Skeletal muscle tissue (tissue), 4 donors: ENCODE data around the gene TAF12. TPM values are rescaled to one million over a fixed set of nuclear protein-coding genes. Genes with fewer than 3 reads are reported as not detected.
A peak's percentile ranks its signal among the peaks of the same experiment; 100 is the strongest.
"Not testable (repeated sequence)": the region's sequence is repeated elsewhere in the genome, so short reads cannot be mapped to it uniquely, and the experiment has no call there.

Experiments
- H3K27ac ChIP-seq: one replicate; pipeline ENCODE4 v1.7.0; 2013; ENCODE audit warnings: mild to moderate bottlenecking, low read depth, low read length, inconsistent platforms
- H3K27me3 ChIP-seq, 3 donors: one replicate each; pipeline ENCODE4 v1.7.0; 2013; ENCODE audit warnings: low read length in 3 of 3; ENCODE audit not compliant: control insufficient read depth in 3 of 3, insufficient read depth in 3 of 3
- H3K36me3 ChIP-seq, 3 donors: one replicate each; pipeline ENCODE4 v1.7.0; 2013; ENCODE audit warnings: low read length in 3 of 3; ENCODE audit not compliant: control insufficient read depth in 3 of 3, insufficient read depth in 3 of 3
- H3K4me1 ChIP-seq, 3 donors: one replicate each; pipeline ENCODE4 v1.7.0; 2013; ENCODE audit warnings: low read length in 3 of 3, mild to moderate bottlenecking in 3 of 3; ENCODE audit not compliant: control insufficient read depth in 3 of 3, insufficient read depth in 3 of 3
- H3K4me3 ChIP-seq, 3 donors: one replicate each; pipeline ENCODE4 v1.7.0; 2013; ENCODE audit warnings: low read length in 3 of 3
- H3K9ac ChIP-seq, 3 donors: one replicate each; pipeline ENCODE4 v1.7.0; 2013; ENCODE audit warnings: low read length in 3 of 3, mild to moderate bottlenecking in 3 of 3, moderate library complexity in 2 of 3, low read depth in 1 of 3
- H3K9me3 ChIP-seq, 3 donors: one replicate each; pipeline ENCODE4 v1.7.0; 2013; ENCODE audit warnings: low read length in 3 of 3; ENCODE audit not compliant: control insufficient read depth in 3 of 3
- total RNA-seq: library from RNA; depleted of rRNA; stranded (reverse); fragments of >200 nt; gene quantifications from one replicate; pipeline ENCODE4 v1.2.3, GENCODE V29; 2014
- donor health status: Osteomylitis.

The TAF12 gene
- total RNA-seq, 1 donor from 2014 or later, result 32.9 TPM

DNA sequence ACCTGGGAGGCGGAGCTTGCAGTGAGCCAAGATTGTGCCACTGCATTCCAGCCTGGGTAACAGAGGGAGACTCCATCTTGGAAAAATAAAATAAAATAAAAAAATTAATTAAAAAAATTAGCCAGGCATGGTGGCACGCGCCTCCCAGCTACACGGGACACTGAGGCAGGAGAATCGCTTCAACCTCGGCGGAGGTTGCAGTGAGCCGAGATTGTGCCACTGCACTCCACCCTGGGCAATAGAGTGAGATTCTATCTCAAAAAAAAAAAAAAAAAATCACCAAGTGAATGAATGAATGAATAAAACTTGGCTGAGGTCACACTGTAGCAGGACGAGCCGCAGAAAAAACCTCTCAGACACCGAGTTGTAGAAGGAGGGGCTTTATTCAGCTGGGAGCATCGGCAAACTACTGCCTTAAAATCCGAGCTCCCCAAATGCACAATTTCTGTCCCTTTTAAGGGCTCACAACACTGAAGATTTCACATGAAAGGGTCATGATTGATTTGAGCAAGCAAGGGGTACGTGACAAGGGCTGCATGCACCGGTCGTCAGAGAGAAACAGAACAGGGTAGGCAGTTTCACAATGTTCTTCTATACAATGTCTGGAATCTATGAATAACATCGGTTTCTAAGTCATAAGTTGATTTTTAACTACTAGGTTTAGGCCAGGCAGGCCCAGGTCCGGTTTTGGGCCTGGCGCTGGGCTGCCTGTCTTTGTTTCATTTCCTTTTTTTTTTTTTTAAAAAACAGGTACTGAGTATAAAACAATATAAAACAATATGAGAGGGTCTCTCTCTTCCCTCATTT lies 56.1 kb downstream of the TAF12 start:
- H3K36me3 ChIP-seq, H3K4me3 ChIP-seq, H3K9me3 ChIP-seq, H3K27me3 ChIP-seq, H3K9ac ChIP-seq, H3K27ac ChIP-seq, H3K4me1 ChIP-seq: not testable (repeated sequence)

DNA sequence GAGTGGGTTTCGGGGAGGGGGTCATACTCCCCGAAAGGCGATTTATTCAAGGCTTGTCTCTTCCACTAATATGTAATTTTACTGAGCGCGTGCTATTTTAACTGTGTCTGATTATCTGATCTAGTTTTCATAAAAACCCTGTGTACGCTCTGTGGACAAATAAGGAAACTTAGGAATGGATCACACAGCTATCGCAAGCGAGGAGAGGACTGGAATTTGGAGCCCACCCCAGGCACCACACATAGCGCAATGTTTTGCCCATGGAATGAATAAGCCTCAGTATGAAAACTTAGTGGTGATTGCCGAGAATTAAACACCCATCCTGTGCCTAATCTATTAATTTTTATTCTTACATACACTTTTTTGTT lies 60.6 kb downstream of the TAF12 start:
- H3K4me1 ChIP-seq, result peaks cover 15 to 27% (median 19%) of the 10 kb centered on the region in 3 donors
- H3K4me3 ChIP-seq, result peak overlapping the region; percentile 86 to 98 (median 92)
- H3K36me3 ChIP-seq, result peaks cover 18 to 32% (median 26%) of the 10 kb centered on the region in 3 donors
- H3K27ac ChIP-seq, result peak overlapping the region; percentile 87
- H3K9me3 ChIP-seq, result no peaks in the 10 kb centered on the region
- peak overlapping the region; percentile 92 to 94 (median 93) for H3K9ac ChIP-seq
- no peaks in the 10 kb centered on the region for H3K27me3 ChIP-seq

DNA sequence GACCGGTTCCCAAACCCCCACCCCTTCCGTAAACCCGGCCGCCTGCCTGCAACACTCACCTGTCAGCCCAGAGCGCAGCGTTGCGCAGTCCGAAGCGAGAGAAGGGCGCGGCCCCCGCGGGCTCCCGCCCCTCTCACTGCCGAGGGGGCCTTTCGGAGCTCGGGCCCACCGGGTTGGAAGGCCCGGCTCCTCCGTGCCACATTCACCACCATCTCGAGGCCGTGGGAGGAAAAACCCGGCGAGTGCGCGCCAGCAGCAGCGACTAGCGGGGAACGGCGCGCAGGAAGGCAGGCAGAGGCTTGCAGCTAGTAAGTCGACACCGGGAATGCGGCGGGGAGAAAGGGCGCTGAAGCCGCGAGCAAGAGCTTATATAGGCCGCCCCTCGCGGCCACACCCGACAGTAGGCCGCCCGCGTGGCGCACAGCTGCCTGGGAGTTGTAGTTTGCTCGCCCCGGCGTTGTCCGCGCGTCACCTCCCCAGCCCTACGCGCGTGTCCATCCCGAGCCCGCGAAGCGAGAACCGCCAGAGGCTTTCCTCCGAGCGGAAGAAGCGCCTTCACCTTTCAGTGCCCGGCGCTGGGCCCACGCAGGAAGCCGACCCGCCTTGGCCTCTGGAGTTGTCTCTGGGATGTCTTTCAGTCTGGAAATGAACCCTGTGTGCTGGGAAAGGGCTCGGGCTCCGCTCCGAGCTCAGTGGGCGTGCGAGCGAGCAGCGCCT lies 61.2 kb downstream of the TAF12 start:
- Histone ChIP-seq H3K9me3 (no peaks in the 10 kb centered on the region), H3K4me3 (peak overlapping the region; percentile 86 to 98 (median 92)), H3K4me1 (peaks cover 15 to 27% (median 19%) of the 10 kb centered on the region in 3 donors), H3K27me3 (no peaks in the 10 kb centered on the region), H3K36me3 (peaks cover 21 to 37% (median 31%) of the 10 kb centered on the region in 3 donors), H3K27ac (peak overlapping the region; percentile 87), H3K9ac (peak overlapping the region; percentile 92 to 94 (median 93))

DNA sequence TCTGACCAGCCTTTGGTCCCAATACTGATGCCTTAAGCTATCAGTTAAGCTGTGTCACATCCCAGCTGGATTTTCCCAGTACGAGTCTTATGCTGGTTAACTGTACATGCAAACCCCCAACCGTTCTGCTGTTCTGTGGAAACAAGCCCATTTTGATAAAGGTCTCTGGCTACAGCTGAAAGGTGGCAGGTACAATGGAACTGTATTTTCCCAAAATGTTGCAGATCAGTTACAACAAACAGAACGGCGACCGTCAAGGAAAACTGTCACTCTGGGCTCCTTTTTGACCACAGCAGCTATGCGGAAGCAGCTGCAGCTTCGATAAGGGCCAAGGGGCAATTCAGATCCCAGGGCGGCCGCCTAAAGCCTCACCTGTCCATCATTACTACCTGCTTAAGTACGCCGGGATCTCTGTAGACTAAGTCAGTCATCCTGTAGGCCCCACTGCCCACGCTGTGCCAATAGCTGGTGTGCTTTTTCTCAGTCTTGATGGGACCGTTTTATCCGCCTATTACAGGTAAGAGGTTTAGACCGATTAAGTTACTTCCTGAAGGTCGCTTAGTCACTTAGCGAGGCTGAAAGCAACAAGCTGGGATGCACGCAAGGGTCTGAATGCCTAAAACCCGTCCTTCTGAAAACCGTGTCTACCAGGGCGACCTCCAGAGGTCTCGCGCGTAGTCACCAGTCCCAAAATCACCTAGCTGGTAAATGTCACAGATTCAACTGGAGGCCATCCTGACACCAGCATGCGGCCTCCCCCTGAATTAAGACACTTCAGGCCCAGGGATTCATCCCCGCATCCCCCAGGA lies 61.9 kb downstream of the TAF12 start:
- Histone ChIP-seq H3K4me1 (peaks cover 15 to 27% (median 19%) of the 10 kb centered on the region in 3 donors), H3K9ac (peak overlapping the region; percentile 92 to 94 (median 93)), H3K9me3 (no peaks in the 10 kb centered on the region), H3K27ac (peak overlapping the region; percentile 87), H3K27me3 (no peaks in the 10 kb centered on the region), H3K36me3 (peaks cover 21 to 37% (median 32%) of the 10 kb centered on the region in 3 donors), H3K4me3 (peak overlapping the region; percentile 86 to 98 (median 92))

- Histone ChIP-seq H3K4me1 (peaks cover 15 to 27% (median 19%) of the 10 kb centered on the region in 3 donors), H3K4me3 (no peak overlapping the region), H3K27ac (no peak overlapping the region), H3K9me3 (no peaks in the 10 kb centered on the region), H3K27me3 (no peaks in the 10 kb centered on the region), H3K9ac (peak overlapping the region in 1 of 3 donors; percentile 34), H3K36me3 (peaks cover 22 to 42% (median 37%) of the 10 kb centered on the region in 3 donors)
These were observed 63.5 kb downstream of the TAF12 start for GRCh38 chr1:28579401-28579800.

GRCh38 chr1:28578696-28579218 lies 64.1 kb downstream of the TAF12 start:
- no peak overlapping the region for H3K9ac ChIP-seq
- peaks cover 15 to 27% (median 19%) of the 10 kb centered on the region in 3 donors for H3K4me1 ChIP-seq
- H3K4me3 ChIP-seq, result no peak overlapping the region
- H3K27me3 ChIP-seq, result no peaks in the 10 kb centered on the region
- H3K27ac ChIP-seq, result no peak overlapping the region
- H3K9me3 ChIP-seq, result no peaks in the 10 kb centered on the region
- peaks cover 24 to 45% (median 39%) of the 10 kb centered on the region in 3 donors for H3K36me3 ChIP-seq

DNA sequence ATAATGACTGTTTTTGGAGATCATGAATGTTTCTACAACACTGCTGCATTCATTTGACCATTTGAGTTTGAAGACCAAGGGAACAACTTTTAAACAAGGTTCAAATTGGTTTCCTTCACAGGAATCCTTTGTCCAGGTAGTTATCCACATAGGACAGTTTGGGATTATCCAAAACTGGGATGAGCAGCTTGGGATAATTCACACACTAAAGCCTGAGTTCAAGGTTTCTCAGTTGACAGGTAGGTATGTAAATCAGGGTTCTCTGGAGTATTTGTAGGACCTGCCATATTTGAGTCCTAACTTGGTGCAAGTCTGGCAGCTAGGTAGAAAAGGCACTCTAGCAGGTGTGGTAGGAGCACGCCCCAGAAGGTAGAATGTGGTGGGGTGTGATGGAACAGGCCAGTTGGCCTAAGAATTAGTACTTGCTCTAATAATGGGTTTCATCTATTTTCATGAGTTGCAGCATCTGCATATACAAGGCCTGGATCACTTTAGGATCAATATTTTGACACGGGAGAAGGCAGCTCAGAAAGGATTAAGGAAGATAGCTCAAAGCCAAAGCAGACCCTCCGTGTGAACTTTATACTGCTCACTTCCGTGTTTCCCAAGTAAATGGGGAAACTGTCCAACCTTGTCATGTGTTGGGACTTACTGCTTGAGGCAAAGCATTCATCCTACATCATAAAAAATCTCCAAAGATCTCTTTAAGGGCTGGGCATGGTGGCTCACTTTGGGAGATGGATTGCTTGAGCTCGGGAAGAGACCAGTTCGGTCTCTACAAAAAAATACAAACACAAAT lies 64.9 kb downstream of the TAF12 start:
- H3K27me3 ChIP-seq, result no peaks in the 10 kb centered on the region
- H3K9ac ChIP-seq, result no peak overlapping the region
- H3K36me3 ChIP-seq, result peaks cover 24 to 45% (median 39%) of the 10 kb centered on the region in 3 donors
- H3K4me3 ChIP-seq, result no peak overlapping the region
- H3K9me3 ChIP-seq, result no peaks in the 10 kb centered on the region
- H3K4me1 ChIP-seq, result peaks cover 15 to 27% (median 19%) of the 10 kb centered on the region in 3 donors
- H3K27ac ChIP-seq, result no peak overlapping the region

DNA sequence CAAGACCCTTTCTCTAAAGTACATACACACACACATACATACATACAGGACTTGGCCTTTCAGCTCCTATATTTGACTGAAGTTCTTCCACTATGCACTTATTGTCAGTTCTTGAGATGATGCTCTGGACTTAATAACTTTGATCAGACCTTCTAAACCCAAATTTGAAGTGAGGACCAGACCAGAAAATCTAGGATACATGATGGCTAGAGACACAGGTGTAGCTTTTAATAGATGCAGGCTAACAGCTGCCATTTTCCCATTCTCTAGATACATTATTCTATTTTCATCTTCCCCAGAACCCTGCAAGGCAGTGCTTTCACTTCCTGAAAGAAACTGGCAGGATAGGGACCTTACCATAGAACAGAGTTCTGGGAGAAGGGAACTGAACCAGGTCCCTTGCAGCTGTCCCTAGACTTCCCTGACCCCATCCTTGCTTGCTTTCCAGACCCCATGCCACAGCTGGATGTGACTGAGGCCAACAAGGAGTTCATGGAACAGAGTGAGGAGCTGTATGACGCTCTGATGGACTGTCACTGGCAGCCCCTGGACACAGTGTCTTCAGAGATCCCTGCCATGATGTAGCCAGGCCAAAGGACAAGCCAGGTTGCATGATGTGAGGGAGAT lies 65.7 kb downstream of the TAF12 start:
- Histone ChIP-seq H3K9me3 (no peaks in the 10 kb centered on the region), H3K4me1 (peaks cover 15 to 23% (median 15%) of the 10 kb centered on the region in 3 donors), H3K36me3 (peaks cover 24 to 46% (median 39%) of the 10 kb centered on the region in 3 donors), H3K4me3 (no peak overlapping the region), H3K27ac (no peak overlapping the region), H3K9ac (no peak overlapping the region), H3K27me3 (no peaks in the 10 kb centered on the region)
